ENCODE results near the gene OARD1.
A peak's percentile ranks its signal among the peaks of the same experiment; 100 is the strongest.

Gene OARD1

GRCh38 chr6:41071923-41072835 is at the start of gene OARD1:
Gene OARD1, minus strand, starts transcription at chr6:41072356. Its CDS starts 722 bp downstream, at chr6:41071634.
- CTCF ChIA-PET, result interaction anchor here (0.6 to 5.0 kb wide), 8 partner anchors 10 to 1356 kb away, joined by 3 to 25 read pairs (median 3); no protein-coding TSS in a partner anchor
- H3K27ac ChIP-seq (ENCODE audit: extremely low read depth, low read depth, low read length), result peak within 1 kb of the TSS; percentile 94
- 0 out of 2 replicates have a peak, but pooled peaks cover 2% of the 10 kb centered on the region for H3K4me1 ChIP-seq (ENCODE audit: control insufficient read depth, insufficient read depth, low read length)
- H3K9me3 ChIP-seq (ENCODE audit: control insufficient read depth, insufficient read depth, low read depth, low read length), result no peaks in the 10 kb centered on the region
- H3K4me3 ChIP-seq (ENCODE audit: low read depth, low read length), result peak within 1 kb of the TSS; percentile 95
- peaks cover 0 to 23% of the 10 kb centered on the region in 2 experiments; a peak in 1 of 3 replicates for H3K36me3 ChIP-seq (ENCODE audit: control insufficient read depth in 2 of 2, insufficient read depth in 1 of 2, low read length in 2 of 2)
- POLR2A ChIA-PET, result interaction anchor here (0.6 to 1.5 kb wide), 20 partner anchors 9 to 1709 kb away, joined by 3 to 8 read pairs (median 3); partner anchors contain the start of gene TAF8
- TF ChIP-seq ZNF398 (tag by site-specific recombination; IDR thresholded peaks at IDR 0.05), result peak; percentile 22; the same call in 1 of the 2 replicates
- TF ChIP-seq GLIS2 (tag by site-specific recombination; IDR thresholded peaks at IDR 0.05), result peak; percentile 60
- no peak for TF ChIP-seq ZNF132 (tag by site-specific recombination; IDR thresholded peaks at IDR 0.05; ENCODE audit: borderline replicate concordance)
- TF ChIP-seq ZNF391 (tag by site-specific recombination; IDR thresholded peaks at IDR 0.05; ENCODE audit: borderline replicate concordance, low read depth), result peak; percentile 67; the same call in 1 of the 2 replicates
- no peak for TF ChIP-seq ZNF530 (tag by site-specific recombination; IDR thresholded peaks at IDR 0.05; ENCODE audit: low read depth)
- TF ChIP-seq ZNF324 (tag by site-specific recombination; IDR thresholded peaks at IDR 0.05), result peak; percentile 84; the same call in 1 of the 2 replicates
- peak; percentile 82 for TF ChIP-seq SP2 (tag by site-specific recombination; IDR thresholded peaks at IDR 0.05)
- TF ChIP-seq ZNF529 (tag by site-specific recombination; IDR thresholded peaks at IDR 0.05; ENCODE audit: insufficient replicate concordance), result no peak
- TF ChIP-seq ZNF514 (tag by site-specific recombination; IDR thresholded peaks at IDR 0.05), result no peak
- peak; percentile 87; the same call in 1 of the 2 replicates for TF ChIP-seq ZNF501 (tag by site-specific recombination; IDR thresholded peaks at IDR 0.05)
- no peak for TF ChIP-seq BCL6B (tag by site-specific recombination; IDR thresholded peaks at IDR 0.05)
- no peak for TF ChIP-seq ZNF311 (tag by site-specific recombination; IDR thresholded peaks at IDR 0.05; ENCODE audit: borderline replicate concordance)
- TF ChIP-seq SCRT2 (tag by site-specific recombination; IDR thresholded peaks at IDR 0.05), result no peak
- no peak for TF ChIP-seq ATF2 (tag by site-specific recombination; IDR thresholded peaks at IDR 0.05; ENCODE audit: low read depth)
- TF ChIP-seq ZNF792 (tag by site-specific recombination; IDR thresholded peaks at IDR 0.05), result no peak
- no peak for TF ChIP-seq MEIS1 (CRISPR knock-in tag; IDR thresholded peaks at IDR 0.05; ENCODE audit: borderline replicate concordance)
- TF ChIP-seq ZNF580 (tag by site-specific recombination; IDR thresholded peaks at IDR 0.05), result 0 out of 2 replicates have a peak, but pooled peaks have one; percentile 4
- TF ChIP-seq ZNF560 (tag by site-specific recombination; IDR thresholded peaks at IDR 0.05; ENCODE audit: borderline replicate concordance), result no peak
- 0 out of 2 replicates have a peak, but pooled peaks have one; percentile 16 for TF ChIP-seq GLIS1 (tag by site-specific recombination; IDR thresholded peaks at IDR 0.05)
- peak; percentile 86 for TF ChIP-seq ZNF10 (tag by site-specific recombination; IDR thresholded peaks at IDR 0.05)
- TF ChIP-seq OSR2 (tag by site-specific recombination; IDR thresholded peaks at IDR 0.05), result no peak
- TF ChIP-seq TCF7L2 (IDR thresholded peaks at IDR 0.05; ENCODE audit: borderline replicate concordance, low read depth, low read length), result no peak
- TF ChIP-seq ZNF26 (tag by site-specific recombination; IDR thresholded peaks at IDR 0.05), result no peak
- no peak for TF ChIP-seq ZNF214 (tag by site-specific recombination; IDR thresholded peaks at IDR 0.05; ENCODE audit: borderline replicate concordance)
- TF ChIP-seq ZNF600 (tag by site-specific recombination; IDR thresholded peaks at IDR 0.05), result peak; percentile 85
- TF ChIP-seq REPIN1 (tag by site-specific recombination; IDR thresholded peaks at IDR 0.05; ENCODE audit: low read depth), result no peak
- no peak for TF ChIP-seq ZSCAN23 (tag by site-specific recombination; IDR thresholded peaks at IDR 0.05)
- TF ChIP-seq SCRT1 (tag by site-specific recombination; IDR thresholded peaks at IDR 0.05; ENCODE audit: borderline replicate concordance), result no peak
- TF ChIP-seq ZNF704 (tag by site-specific recombination; IDR thresholded peaks at IDR 0.05), result no peak

Measured in HEK293 (cell line).